Neural progenitor cell (in vitro differentiated cells): Measurements from ENCODE around the gene ERCC6. TPM values are rescaled to one million over a fixed set of nuclear protein-coding genes. Genes with fewer than 3 reads are reported as not detected.

Experiments used
- DNase-seq: peaks from one replicate; pipeline ENCODE4 v3.0.0-alpha.2; 2016; ENCODE audit warnings: low spot score
- H2AFZ ChIP-seq: fragments of 200-600 bp; sonication (generic); replicated peaks from 2 replicates; pipeline ENCODE4 v1.6.1; 2016; ENCODE audit warnings: antibody characterized with exemption
- H3F3A ChIP-seq: fragments of 200-600 bp; sonication (generic); 2 replicates; pipeline ENCODE4 v1.6.1; 2016; ENCODE audit warnings: antibody characterized with exemption, low read depth
- H3K27ac ChIP-seq: fragments of 200-600 bp; sonication (generic); 2 replicates; pipeline ENCODE4 v1.5.1; 2016; ENCODE audit warnings: mild to moderate bottlenecking
- H3K27me3 ChIP-seq: fragments of 200-600 bp; sonication (generic); 2 replicates; pipeline ENCODE4 v1.6.1; 2016; ENCODE audit warnings: mild to moderate bottlenecking, moderate library complexity
- H3K36me3 ChIP-seq: fragments of 200-600 bp; sonication (generic); 2 replicates; pipeline ENCODE4 v1.5.1; 2016
- H3K4me1 ChIP-seq: fragments of 200-600 bp; sonication (generic); 2 replicates; pipeline ENCODE4 v1.6.1; 2016; ENCODE audit warnings: mixed run types
- H3K4me2 ChIP-seq: fragments of 200-600 bp; sonication (generic); 2 replicates; pipeline ENCODE4 v1.6.1; 2016
- H3K4me3 ChIP-seq: fragments of 200-600 bp; sonication (generic); 2 replicates; pipeline ENCODE4 v1.5.1; 2016
- H3K79me2 ChIP-seq: fragments of 200-600 bp; sonication (generic); 2 replicates; pipeline ENCODE4 v1.6.1; 2016; ENCODE audit warnings: low read depth
- H3K9ac ChIP-seq: fragments of 200-600 bp; sonication (generic); 2 replicates; pipeline ENCODE4 v1.6.1; 2016
- H3K9me3 ChIP-seq: fragments of 200-600 bp; sonication (generic); 2 replicates; pipeline ENCODE4 v1.5.1; 2016; ENCODE audit warnings: low read depth
- H4K20me1 ChIP-seq: fragments of 200-600 bp; sonication (generic); 2 replicates; pipeline ENCODE4 v1.6.1; 2016; ENCODE audit warnings: low read depth
- H3K27ac Mint-ChIP-seq: 3 replicates; pipeline ENCODE4 v1.8.0; 2021; ENCODE audit warnings: mixed read lengths
- H3K27me3 Mint-ChIP-seq: 2 replicates; pipeline ENCODE4 v1.8.0; 2022; ENCODE audit warnings: low read depth, mild to moderate bottlenecking, inconsistent platforms, moderate library complexity, mixed read lengths; ENCODE audit not compliant: insufficient read depth
- H3K36me3 Mint-ChIP-seq: 3 replicates; pipeline ENCODE4 v1.8.0; 2021; ENCODE audit warnings: mixed read lengths
- H3K4me1 Mint-ChIP-seq: 3 replicates; pipeline ENCODE4 v1.8.0; 2021; ENCODE audit warnings: mixed read lengths
- H3K4me3 Mint-ChIP-seq: 3 replicates; pipeline ENCODE4 v1.8.0; 2021; ENCODE audit warnings: mild to moderate bottlenecking, moderate library complexity, mixed read lengths
- H3K9me3 Mint-ChIP-seq: 3 replicates; pipeline ENCODE4 v1.8.0; 2020; ENCODE audit warnings: mixed read lengths
- CTCF ChIP-seq: fragments of 200-600 bp; sonication (generic); IDR thresholded peaks from 2 replicates; pipeline ENCODE4 v1.5.1; 2017; ENCODE audit warnings: antibody characterized with exemption, mild to moderate bottlenecking
- EZH2 ChIP-seq: fragments of 200-600 bp; sonication (generic); IDR thresholded peaks from 2 replicates; pipeline ENCODE4 v1.6.1; 2017; ENCODE audit warnings: antibody characterized with exemption, mild to moderate bottlenecking, moderate library complexity
- EZH2phosphoT487 ChIP-seq: fragments of 200-600 bp; sonication (generic); IDR thresholded peaks from 2 replicates; pipeline ENCODE4 v1.6.1; 2017; ENCODE audit warnings: antibody characterized with exemption
- total RNA-seq: library from RNA; depleted of rRNA; stranded (reverse); fragments of >200 nt; gene quantifications from 2 replicates; pipeline ENCODE4 v1.2.3, GENCODE V29; 2015; ENCODE audit warnings: low replicate concordance

Gene ERCC6
- total RNA-seq, 1 donor from 2014 or later = 10.5 TPM

GRCh38 chr10:49527850-49528249 is 11.1 kb downstream of the ERCC6 start:
- no peak overlapping the region for H3K4me3 ChIP-seq
- H3K27me3 ChIP-seq = no peaks in the 10 kb centered on the region
- no peaks in the 10 kb centered on the region for H3K79me2 ChIP-seq
- H3K4me3 Mint-ChIP-seq = no peak overlapping the region
- H4K20me1 ChIP-seq = peaks cover 3% of the 10 kb centered on the region
- TF ChIP-seq EZH2phosphoT487 = no peak
- no peak for TF ChIP-seq EZH2
- TF ChIP-seq CTCF = no peak
- no peak overlapping the region for H3K9ac ChIP-seq
- H2AFZ ChIP-seq = no peak overlapping the region
- no peak overlapping the region for H3K4me2 ChIP-seq
- H3K4me1 ChIP-seq = no peaks in the 10 kb centered on the region
- H3K9me3 ChIP-seq = no peaks in the 10 kb centered on the region
- peaks cover 12% of the 10 kb centered on the region for H3K36me3 Mint-ChIP-seq
- H3K27ac Mint-ChIP-seq = no peak overlapping the region
- no peak overlapping the region for H3K27ac ChIP-seq
- H3F3A ChIP-seq = no peaks in the 10 kb centered on the region
- no peaks in the 10 kb centered on the region for H3K9me3 Mint-ChIP-seq
- DNase-seq = no peak
- no peaks in the 10 kb centered on the region for H3K4me1 Mint-ChIP-seq
- no peaks in the 10 kb centered on the region for H3K36me3 ChIP-seq
- H3K27me3 Mint-ChIP-seq = no peaks in the 10 kb centered on the region

GRCh38 chr10:49527061-49527460 is 11.9 kb downstream of the ERCC6 start:
- no peak overlapping the region for H3K27ac ChIP-seq
- H3K9me3 ChIP-seq = no peaks in the 10 kb centered on the region
- no peak for TF ChIP-seq EZH2
- TF ChIP-seq CTCF = no peak
- no peak for TF ChIP-seq EZH2phosphoT487
- Mint-ChIP-seq H3K36me3 (peaks cover 12% of the 10 kb centered on the region), H3K9me3 (no peaks in the 10 kb centered on the region), H3K4me3 (no peak overlapping the region), H3K27ac (no peak overlapping the region), H3K27me3 (no peaks in the 10 kb centered on the region), H3K4me1 (no peaks in the 10 kb centered on the region)
- no peak overlapping the region for H3K9ac ChIP-seq
- no peak overlapping the region for H2AFZ ChIP-seq
- DNase-seq = no peak
- no peaks in the 10 kb centered on the region for H3K36me3 ChIP-seq
- H3K4me3 ChIP-seq = no peak overlapping the region
- no peaks in the 10 kb centered on the region for H3F3A ChIP-seq
- no peaks in the 10 kb centered on the region for H3K27me3 ChIP-seq
- H3K4me1 ChIP-seq = no peaks in the 10 kb centered on the region
- no peak overlapping the region for H3K4me2 ChIP-seq
- H4K20me1 ChIP-seq = no peaks in the 10 kb centered on the region
- H3K79me2 ChIP-seq = no peaks in the 10 kb centered on the region

- H3K4me1 ChIP-seq = no peaks in the 10 kb centered on the region
- no peak overlapping the region for H3K4me3 ChIP-seq
- no peaks in the 10 kb centered on the region for H3K9me3 Mint-ChIP-seq
- H3K27me3 Mint-ChIP-seq = no peaks in the 10 kb centered on the region
- TF ChIP-seq EZH2 (no peak), CTCF (no peak), EZH2phosphoT487 (no peak)
- DNase-seq = no peak
- no peak overlapping the region for H3K9ac ChIP-seq
- no peaks in the 10 kb centered on the region for H3K27me3 ChIP-seq
- no peaks in the 10 kb centered on the region for H3F3A ChIP-seq
- H3K79me2 ChIP-seq = no peaks in the 10 kb centered on the region
- H3K4me3 Mint-ChIP-seq = no peak overlapping the region
- H3K27ac ChIP-seq = no peak overlapping the region
- H3K27ac Mint-ChIP-seq = no peak overlapping the region
- peaks cover 12% of the 10 kb centered on the region for H3K36me3 Mint-ChIP-seq
- H3K9me3 ChIP-seq = no peaks in the 10 kb centered on the region
- no peaks in the 10 kb centered on the region for H3K4me1 Mint-ChIP-seq
- no peak overlapping the region for H2AFZ ChIP-seq
- no peak overlapping the region for H3K4me2 ChIP-seq
- no peaks in the 10 kb centered on the region for H3K36me3 ChIP-seq
- H4K20me1 ChIP-seq = no peaks in the 10 kb centered on the region
These were observed 12.3 kb downstream of the ERCC6 start for GRCh38 chr10:49526619-49527018.
